ENCODE results near the gene CTNS. TPM values are rescaled to one million over a fixed set of nuclear protein-coding genes. Genes with fewer than 3 reads are reported as not detected.

The CTNS gene
- total and polyA plus RNA-seq, 2 of the 13 experiments (the other 11 are each of a cell fraction or from before 2014, with no cell fraction given): 9.5 to 13.7 TPM

GRCh38 chr17:3668279-3669084 is 31.9 kb downstream of the CTNS start, which contains the start of the genes EMC6 and TAX1BP3 (continued):
- TF ChIP-seq, protein P1, sequence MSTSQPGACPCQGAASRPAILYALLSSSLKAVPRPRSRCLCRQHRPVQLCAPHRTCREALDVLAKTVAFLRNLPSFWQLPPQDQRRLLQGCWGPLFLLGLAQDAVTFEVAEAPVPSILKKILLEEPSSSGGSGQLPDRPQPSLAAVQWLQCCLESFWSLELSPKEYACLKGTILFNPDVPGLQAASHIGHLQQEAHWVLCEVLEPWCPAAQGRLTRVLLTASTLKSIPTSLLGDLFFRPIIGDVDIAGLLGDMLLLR (CRISPR knock-in tag; IDR thresholded peaks at IDR 0.05): peak; percentile 50; the same call in 1 of the 2 replicates
- TF ChIP-seq FOXJ3 (CRISPR knock-in tag; IDR thresholded peaks at IDR 0.05; ENCODE audit: borderline replicate concordance) (peak; percentile 80; the same call in 1 of the 2 replicates), ZNF143 (CRISPR knock-in tag; IDR thresholded peaks at IDR 0.05) (peak; percentile 84), MAF1 (CRISPR knock-in tag; IDR thresholded peaks at IDR 0.05; ENCODE audit: borderline replicate concordance) (0 out of 2 replicates have a peak, but pooled peaks have one; percentile 40), KAT7 (CRISPR knock-in tag; IDR thresholded peaks at IDR 0.05; ENCODE audit: borderline replicate concordance) (peak; percentile 58; the same call in 1 of the 2 replicates), KLF15 (CRISPR knock-in tag; IDR thresholded peaks at IDR 0.05; ENCODE audit: borderline replicate concordance) (0 out of 2 replicates have a peak, but pooled peaks have one; percentile 81), NONO (IDR thresholded peaks at IDR 0.05) (no peak), NONO (CRISPR knock-in tag; conservative IDR thresholded peaks at IDR 0.05) (peak; percentile 84; the same call in 1 of the 2 replicates), NFYB (CRISPR knock-in tag; IDR thresholded peaks at IDR 0.05) (peak; percentile 89), MED8 (CRISPR knock-in tag; IDR thresholded peaks at IDR 0.05; ENCODE audit: insufficient replicate concordance) (no peak), ZNF724P (CRISPR knock-in tag; IDR thresholded peaks at IDR 0.05; ENCODE audit: borderline replicate concordance) (0 out of 2 replicates have a peak, but pooled peaks have one; percentile 15), NFIC (IDR thresholded peaks at IDR 0.05; ENCODE audit: low read length) (no peak), FOXK2 (IDR thresholded peaks at IDR 0.05) (no peak), ZNF292 (CRISPR knock-in tag; IDR thresholded peaks at IDR 0.05; ENCODE audit: borderline replicate concordance, low read depth) (peak; percentile 21; the same call in 1 of the 2 replicates), JUN (CRISPR knock-in tag; IDR thresholded peaks at IDR 0.05) (peak; percentile 12; the same call in 1 of the 2 replicates)
- TF ChIP-seq, protein P2, sequence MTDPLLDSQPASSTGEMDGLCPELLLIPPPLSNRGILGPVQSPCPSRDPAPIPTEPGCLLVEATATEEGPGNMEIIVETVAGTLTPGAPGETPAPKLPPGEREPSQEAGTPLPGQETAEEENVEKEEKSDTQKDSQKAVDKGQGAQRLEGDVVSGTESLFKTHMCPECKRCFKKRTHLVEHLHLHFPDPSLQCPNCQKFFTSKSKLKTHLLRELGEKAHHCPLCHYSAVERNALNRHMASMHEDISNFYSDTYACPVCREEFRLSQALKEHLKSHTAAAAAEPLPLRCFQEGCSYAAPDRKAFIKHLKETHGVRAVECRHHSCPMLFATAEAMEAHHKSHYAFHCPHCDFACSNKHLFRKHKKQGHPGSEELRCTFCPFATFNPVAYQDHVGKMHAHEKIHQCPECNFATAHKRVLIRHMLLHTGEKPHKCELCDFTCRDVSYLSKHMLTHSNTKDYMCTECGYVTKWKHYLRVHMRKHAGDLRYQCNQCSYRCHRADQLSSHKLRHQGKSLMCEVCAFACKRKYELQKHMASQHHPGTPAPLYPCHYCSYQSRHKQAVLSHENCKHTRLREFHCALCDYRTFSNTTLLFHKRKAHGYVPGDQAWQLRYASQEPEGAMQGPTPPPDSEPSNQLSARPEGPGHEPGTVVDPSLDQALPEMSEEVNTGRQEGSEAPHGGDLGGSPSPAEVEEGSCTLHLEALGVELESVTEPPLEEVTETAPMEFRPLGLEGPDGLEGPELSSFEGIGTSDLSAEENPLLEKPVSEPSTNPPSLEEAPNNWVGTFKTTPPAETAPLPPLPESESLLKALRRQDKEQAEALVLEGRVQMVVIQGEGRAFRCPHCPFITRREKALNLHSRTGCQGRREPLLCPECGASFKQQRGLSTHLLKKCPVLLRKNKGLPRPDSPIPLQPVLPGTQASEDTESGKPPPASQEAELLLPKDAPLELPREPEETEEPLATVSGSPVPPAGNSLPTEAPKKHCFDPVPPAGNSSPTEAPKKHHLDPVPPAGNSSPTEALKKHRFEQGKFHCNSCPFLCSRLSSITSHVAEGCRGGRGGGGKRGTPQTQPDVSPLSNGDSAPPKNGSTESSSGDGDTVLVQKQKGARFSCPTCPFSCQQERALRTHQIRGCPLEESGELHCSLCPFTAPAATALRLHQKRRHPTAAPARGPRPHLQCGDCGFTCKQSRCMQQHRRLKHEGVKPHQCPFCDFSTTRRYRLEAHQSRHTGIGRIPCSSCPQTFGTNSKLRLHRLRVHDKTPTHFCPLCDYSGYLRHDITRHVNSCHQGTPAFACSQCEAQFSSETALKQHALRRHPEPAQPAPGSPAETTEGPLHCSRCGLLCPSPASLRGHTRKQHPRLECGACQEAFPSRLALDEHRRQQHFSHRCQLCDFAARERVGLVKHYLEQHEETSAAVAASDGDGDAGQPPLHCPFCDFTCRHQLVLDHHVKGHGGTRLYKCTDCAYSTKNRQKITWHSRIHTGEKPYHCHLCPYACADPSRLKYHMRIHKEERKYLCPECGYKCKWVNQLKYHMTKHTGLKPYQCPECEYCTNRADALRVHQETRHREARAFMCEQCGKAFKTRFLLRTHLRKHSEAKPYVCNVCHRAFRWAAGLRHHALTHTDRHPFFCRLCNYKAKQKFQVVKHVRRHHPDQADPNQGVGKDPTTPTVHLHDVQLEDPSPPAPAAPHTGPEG (CRISPR knock-in tag; IDR thresholded peaks at IDR 0.05): peak; percentile 65; the same call in 1 of the 2 replicates
- TF ChIP-seq, protein P3, sequence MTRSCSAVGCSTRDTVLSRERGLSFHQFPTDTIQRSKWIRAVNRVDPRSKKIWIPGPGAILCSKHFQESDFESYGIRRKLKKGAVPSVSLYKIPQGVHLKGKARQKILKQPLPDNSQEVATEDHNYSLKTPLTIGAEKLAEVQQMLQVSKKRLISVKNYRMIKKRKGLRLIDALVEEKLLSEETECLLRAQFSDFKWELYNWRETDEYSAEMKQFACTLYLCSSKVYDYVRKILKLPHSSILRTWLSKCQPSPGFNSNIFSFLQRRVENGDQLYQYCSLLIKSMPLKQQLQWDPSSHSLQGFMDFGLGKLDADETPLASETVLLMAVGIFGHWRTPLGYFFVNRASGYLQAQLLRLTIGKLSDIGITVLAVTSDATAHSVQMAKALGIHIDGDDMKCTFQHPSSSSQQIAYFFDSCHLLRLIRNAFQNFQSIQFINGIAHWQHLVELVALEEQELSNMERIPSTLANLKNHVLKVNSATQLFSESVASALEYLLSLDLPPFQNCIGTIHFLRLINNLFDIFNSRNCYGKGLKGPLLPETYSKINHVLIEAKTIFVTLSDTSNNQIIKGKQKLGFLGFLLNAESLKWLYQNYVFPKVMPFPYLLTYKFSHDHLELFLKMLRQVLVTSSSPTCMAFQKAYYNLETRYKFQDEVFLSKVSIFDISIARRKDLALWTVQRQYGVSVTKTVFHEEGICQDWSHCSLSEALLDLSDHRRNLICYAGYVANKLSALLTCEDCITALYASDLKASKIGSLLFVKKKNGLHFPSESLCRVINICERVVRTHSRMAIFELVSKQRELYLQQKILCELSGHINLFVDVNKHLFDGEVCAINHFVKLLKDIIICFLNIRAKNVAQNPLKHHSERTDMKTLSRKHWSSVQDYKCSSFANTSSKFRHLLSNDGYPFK (CRISPR knock-in tag; IDR thresholded peaks at IDR 0.05; ENCODE audit: borderline replicate concordance): peak; percentile 69; the same call in 1 of the 2 replicates
- TF ChIP-seq, protein P4, sequence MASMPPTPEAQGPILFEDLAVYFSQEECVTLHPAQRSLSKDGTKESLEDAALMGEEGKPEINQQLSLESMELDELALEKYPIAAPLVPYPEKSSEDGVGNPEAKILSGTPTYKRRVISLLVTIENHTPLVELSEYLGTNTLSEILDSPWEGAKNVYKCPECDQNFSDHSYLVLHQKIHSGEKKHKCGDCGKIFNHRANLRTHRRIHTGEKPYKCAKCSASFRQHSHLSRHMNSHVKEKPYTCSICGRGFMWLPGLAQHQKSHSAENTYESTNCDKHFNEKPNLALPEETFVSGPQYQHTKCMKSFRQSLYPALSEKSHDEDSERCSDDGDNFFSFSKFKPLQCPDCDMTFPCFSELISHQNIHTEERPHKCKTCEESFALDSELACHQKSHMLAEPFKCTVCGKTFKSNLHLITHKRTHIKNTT (CRISPR knock-in tag; IDR thresholded peaks at IDR 0.05): 0 out of 2 replicates have a peak, but pooled peaks have one; percentile 77

All from HepG2 (cell line).